Coronary artery (tissue), 2 donors: ENCODE results near the gene SLC25A24.
A peak's percentile ranks its signal among the peaks of the same experiment; 100 is the strongest.
"Not testable (repeated sequence)": the region's sequence is repeated elsewhere in the genome, so short reads cannot be mapped to it uniquely, and the experiment has no call there.

Experiments used
- DNase-seq: peaks from one replicate; pipeline ENCODE4 v3.0.0-alpha.2; 2017; ENCODE audit warnings: low spot score
- H3K27ac ChIP-seq, 2 donors: fragments of 200-600 bp; sonication (generic); one replicate each; pipeline ENCODE4 v1.5.1; 2016 to 2019
- H3K4me3 ChIP-seq: fragments of 200-600 bp; sonication (generic); 2 replicates; pipeline ENCODE4 v1.5.1; 2016; ENCODE audit warnings: mild to moderate bottlenecking, moderate library complexity
- CTCF ChIP-seq: fragments of 200-600 bp; sonication (generic); IDR thresholded peaks from one replicate; pipeline ENCODE4 v1.5.1; 2019; ENCODE audit warnings: antibody characterized with exemption

SLC25A24 gene

DNA sequence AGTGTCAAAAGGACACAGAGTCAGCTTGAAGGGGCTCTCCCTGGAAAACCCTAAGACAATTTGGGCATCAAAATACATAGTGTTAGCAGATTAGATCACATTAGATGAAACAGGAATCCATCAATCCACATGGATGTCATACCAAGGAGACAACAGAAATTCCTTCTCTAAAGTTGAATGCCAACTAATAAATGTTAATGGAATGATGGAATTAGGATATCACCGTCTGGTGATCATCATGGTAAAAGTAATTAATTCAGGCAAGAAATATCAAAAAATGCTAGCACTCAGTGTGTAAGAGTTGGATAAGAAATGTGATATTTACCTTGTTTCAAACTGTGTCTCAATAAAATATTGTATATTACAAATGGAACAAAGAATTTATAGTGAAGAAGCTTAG is 10.9 kb upstream of the SLC25A24 start:
- Histone ChIP-seq H3K27ac (no peak overlapping the region), H3K4me3 (no peak overlapping the region)
- no peak for DNase-seq
- no peak for TF ChIP-seq CTCF

DNA sequence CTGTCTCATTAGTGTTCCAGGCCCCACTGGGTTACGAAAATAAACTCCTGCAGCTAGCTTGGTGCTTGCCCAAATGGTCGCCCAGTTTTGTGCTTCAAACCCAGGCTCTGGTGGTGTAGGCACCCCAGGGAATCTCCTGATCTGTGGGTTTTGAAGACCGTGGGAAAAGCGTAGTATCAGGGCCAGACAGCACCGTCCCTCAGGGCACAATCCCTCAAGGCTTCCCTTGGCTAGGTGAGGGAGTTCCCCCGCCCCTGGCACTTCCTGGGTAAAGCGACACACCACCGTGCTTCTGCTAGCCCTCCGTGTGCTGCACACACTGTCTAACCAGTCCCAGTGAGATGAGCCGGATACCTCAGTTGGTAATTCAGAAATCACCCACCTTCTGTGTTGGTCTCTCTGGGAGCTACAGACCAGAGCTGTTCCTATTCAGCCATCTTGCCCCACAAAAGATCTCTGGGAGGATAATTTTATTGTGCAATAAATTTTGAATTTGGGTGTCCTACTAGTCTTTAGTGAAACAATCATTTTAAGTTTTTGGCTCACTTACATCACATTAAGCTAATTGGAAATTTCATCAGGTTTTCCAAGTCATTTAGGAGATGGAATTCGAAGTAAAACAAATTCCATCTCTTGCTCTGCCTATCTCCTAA is 9.4 kb upstream of the SLC25A24 start:
- DNase-seq, result no peak
- H3K27ac ChIP-seq, result no peak overlapping the region
- H3K4me3 ChIP-seq, result no peak overlapping the region
- TF ChIP-seq CTCF, result no peak

- TF ChIP-seq CTCF, result no peak
- DNase-seq, result peak; percentile 59
- H3K27ac ChIP-seq, result no peak overlapping the region
- H3K4me3 ChIP-seq, result no peak overlapping the region
These were observed 8.7 kb upstream of the SLC25A24 start for GRCh38 chr1:108208724-108209446.

DNA sequence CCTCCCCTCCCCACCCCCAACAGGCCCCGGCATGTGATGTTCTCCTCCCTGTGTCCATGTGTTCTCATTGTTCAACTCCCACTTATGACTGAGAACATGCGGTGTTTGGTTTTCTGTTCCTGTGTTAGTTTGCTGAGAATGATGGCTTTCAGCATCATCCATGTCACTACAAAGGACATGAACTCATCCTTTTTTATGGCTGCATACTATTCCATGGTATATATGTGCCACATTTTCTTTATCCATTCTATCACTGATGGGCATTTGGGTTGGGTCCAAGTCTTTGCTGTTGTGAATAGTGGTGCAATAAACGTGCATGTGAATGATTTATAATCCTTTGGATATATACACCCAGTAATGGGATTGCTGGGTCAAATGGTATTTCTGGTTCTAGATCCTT is 3.4 kb upstream of the SLC25A24 start:
- not testable (repeated sequence) for H3K4me3 ChIP-seq, H3K27ac ChIP-seq, DNase-seq

- no peak for TF ChIP-seq CTCF
- Histone ChIP-seq H3K27ac (no peak overlapping the region), H3K4me3 (no peak overlapping the region)
- DNase-seq, result no peak
These were observed 1.5 kb upstream of the SLC25A24 start for GRCh38 chr1:108201687-108202086.

DNA sequence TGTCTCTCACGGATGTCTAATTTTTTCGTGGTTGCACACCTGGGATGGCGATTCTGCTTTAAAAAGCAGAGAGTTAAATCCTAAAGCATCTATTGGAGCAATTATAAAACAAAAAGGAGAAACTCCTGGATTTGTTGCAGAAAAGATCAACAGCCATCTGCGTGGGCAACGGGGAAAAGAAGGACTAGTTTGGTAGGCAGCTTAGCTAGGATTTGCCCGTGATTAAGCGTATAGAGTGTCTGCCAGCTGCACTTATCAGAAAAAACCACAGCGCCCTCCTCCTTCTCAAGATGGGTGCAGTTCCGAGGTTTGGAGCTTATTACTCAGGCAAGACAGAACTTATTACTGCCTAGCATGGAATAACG is 526 bp upstream of the SLC25A24 start:
- peak overlapping the region; percentile 88 for H3K4me3 ChIP-seq
- DNase-seq, result peak; percentile 74
- TF ChIP-seq CTCF, result no peak
- H3K27ac ChIP-seq, result peak overlapping the region; percentile 93

DNA sequence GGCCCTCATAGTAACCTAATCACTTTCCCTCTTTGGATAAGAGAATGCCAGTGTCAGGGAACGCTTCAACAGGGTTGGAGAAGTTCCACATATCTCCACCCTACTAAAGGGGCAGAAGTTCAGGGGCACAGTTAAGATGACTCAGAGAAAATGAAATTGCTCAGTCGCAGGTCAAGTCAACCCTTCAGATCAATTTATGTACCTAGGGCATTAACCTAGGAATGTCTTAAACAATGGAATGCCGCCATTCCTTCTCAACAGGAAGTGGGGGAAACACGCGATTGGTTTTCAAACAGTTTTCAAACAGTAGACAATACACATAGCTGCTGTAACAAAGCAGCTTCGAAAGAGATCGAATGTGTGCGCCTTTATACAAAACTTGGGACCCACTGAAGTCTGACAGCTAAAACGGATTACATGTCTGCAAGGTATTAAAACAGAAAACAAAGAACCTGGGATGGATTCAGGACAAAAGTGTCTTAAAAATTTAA is 897 bp downstream of the SLC25A24 start:
- Histone ChIP-seq H3K4me3 (peak overlapping the region; percentile 88), H3K27ac (peak overlapping the region; percentile 93)
- no peak for TF ChIP-seq CTCF
- DNase-seq, result no peak
